Erythroblast (primary cell): ENCODE measurements around the gene CATSPER4.

Experiments used
- DNase-seq, 2 experiments: peaks; one replicate each; lab custom pipeline; 2025; lab: John Stamatoyannopoulos, UW
- GATA1 ChIP-seq: IDR thresholded peaks from 2 replicates; pipeline ENCODE4 v1.6.1; 2011; ENCODE audit warnings: low read depth, mild to moderate bottlenecking, control low read depth, low read length, moderate library complexity
- POLR2A ChIP-seq: IDR thresholded peaks from 2 replicates; pipeline ENCODE4 v1.6.1; 2011; ENCODE audit warnings: mild to moderate bottlenecking, low read length

Gene CATSPER4

DNA sequence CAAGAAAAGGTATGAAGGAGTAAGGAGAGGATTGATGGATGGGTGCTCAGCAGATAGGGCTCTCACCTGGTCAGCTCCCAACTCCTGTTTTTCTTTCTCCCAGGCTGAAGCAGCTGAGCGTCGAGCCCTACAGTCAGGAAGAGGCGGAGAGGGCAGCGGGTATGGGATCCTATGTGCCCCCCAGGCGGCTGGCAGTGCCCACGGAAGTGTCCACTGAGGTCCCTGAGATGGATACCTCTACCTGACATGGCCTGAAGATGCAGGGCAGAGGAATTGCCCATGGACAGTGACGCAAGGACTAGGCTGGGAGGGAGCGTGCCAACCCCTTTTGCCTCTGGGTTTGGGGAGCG is 20.0 kb upstream of the CATSPER4 start:
- TF ChIP-seq POLR2A (no peak), GATA1 (no peak)
- no peak for DNase-seq

DNA sequence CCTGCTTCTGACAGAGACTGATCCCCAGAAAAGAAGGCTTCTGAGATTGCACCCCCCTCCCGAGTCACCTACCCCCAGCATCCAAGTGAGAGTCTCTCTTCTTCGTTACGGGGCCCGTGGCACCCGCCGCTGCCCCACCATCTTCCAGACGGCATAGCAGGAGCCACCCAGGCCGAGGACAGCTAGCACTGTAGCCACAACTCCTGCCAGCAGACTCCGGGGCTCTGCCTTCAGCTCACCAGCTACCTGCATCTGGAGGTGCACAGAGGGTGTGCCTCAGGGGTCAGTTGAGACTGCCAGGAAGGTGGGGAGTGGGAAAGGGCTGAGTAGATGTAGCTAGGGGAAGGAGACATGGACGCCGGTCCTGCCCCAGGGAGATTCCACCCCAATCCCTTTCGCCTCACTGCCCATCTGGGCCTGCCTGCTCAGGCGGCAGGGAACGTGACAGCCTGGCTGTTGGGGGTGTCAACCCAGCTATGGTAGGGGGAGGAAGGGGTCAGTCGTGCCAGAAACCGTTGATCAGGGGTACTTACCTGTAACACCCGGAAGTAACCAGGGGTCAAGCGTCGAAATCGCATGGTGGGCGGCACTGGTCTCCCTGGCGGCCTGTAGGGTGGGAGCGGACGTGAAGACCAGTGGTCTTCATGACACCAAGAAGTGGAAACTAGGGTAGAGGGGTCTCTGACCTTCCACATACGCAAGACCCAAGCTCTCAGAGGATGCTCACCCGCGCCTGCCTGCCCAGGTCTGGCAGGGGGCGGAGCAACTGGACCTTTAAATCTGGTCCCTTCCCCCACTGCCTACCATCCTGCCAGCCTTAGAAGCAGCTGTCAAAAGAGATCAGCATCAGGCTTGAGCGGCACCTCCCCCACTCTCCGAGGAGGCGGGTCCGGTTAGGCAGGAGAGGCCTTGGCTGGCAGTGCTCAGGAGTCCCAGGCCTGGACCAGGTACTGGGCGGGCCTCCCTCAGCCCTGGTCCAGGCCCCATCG is 19.0 kb upstream of the CATSPER4 start, which contains the start of gene ZNF593OS:
Gene ZNF593OS (minus strand): TSS at position 749 of the 989 bp plus-strand sequence. CDS start 171 bp downstream, at position 578.
- TF ChIP-seq GATA1 (no peak), POLR2A (no peak)
- DNase-seq: no peak

DNA sequence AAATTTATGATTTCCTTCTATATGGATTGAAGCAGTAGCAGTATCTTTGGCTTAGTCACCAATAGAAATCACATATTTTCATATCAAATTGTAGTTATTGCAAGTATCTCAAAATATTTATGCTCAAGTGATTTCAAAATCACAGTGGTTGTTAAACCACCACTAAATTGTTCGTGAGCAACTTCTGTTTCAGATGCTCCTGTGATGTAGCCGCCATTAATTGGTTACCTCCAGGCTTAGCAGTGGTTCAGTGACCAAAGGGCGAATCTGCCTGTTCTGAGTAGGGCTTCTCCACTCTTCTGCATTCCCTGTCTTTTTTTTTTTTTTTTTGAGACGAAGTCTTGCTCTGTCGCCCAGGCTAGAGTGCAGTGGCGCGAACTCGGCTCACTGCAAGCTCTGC is 15.1 kb upstream of the CATSPER4 start:
- no peak for TF ChIP-seq POLR2A
- no peak for TF ChIP-seq GATA1
- no peak for DNase-seq

DNA sequence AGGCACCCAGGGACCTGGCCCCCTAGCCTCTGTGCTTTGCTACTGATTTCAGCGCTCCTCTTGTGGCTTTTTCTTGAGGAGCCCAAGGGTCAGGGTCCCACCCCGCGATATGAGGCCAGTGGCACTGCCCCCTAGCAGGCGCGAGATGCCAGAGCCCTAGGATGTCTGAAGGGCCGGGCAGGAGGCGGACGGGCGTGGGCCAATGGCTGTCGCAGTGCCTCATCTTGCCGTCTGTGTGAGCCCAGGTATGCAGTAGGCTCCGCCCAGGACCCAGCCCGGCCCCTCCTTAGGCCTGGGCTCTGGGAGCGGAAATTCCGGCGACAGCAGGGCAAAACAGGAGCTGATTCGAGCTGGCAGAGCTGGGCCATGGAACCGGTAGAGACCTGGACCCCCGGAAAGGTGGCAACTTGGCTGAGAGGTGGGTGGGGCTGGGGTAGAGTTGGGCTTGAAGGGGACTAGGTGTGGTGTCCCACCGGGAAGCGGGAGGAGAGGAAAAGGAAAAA is 13.2 kb upstream of the CATSPER4 start, which contains the start of gene CNKSR1:
Gene CNKSR1 (plus strand): TSS at position 310 of the 503 bp plus-strand sequence. CDS start 57 bp downstream, at position 367.
- no peak for TF ChIP-seq POLR2A
- no peak for TF ChIP-seq GATA1
- no peak for DNase-seq

DNA sequence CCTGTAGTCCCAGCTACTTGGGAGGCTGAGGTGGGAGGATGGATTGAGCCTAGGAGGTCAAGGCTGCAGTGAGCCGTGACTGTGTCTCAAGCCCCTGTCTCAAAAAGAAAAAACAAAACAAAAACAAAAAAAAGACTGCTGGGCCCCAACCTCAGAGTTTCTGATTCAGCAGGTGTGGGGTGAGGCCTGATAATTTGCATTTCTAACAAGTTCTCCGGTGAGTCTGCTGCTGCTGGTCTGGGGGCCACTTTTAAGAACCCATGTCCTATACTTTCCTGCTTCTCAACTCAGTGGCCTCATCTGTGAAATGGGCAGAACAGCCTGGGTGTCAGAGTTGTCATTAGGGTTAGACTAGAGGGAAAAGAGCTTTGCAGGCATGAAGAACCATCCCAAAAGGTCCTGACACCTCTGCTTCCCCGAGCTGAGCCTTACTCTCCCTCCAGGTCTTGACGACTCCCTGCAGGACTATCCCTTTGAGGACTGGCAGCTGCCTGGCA is 10.3 kb upstream of the CATSPER4 start:
- DNase-seq: no peak
- no peak for TF ChIP-seq GATA1
- no peak for TF ChIP-seq POLR2A

DNA sequence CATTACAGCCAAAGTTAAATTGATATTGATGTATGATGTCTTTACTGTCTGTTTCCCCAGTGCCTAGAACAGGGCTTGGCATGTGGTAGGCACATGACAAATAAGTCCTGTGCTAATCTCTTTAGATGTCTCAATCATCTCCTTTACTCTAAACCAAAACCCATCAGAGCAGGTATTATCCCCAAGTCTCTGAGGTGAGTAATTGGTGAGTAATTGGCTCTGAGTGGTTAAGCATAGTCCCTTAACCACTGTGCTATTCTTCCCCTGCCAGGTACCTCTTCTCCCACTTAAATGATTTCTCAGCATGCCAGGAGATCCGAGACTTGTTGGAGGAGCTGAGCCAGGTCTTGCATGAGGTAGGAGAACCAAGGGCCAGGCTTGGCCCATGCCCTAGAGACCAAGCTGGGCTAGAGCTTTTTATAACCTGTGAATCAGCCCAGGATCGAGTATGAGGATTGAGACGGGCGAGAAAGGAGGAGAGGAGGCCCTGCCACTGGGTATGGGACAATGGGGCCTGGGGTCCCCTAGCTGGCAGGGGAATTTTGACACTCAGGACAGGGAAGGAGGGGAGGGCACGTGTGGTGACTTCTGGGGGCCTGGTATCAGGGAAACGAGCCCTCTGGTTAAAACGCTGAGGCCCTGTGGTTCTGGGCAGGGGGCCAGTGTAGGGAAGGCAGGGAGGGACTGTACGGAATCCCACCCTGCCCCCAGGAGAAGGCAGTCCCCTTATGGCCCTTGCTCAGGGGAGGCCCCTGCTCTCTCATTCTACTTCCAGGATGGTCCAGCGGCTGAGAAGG is 8.6 kb upstream of the CATSPER4 start:
- TF ChIP-seq POLR2A: no peak
- no peak for TF ChIP-seq GATA1
- DNase-seq: no peak

DNA sequence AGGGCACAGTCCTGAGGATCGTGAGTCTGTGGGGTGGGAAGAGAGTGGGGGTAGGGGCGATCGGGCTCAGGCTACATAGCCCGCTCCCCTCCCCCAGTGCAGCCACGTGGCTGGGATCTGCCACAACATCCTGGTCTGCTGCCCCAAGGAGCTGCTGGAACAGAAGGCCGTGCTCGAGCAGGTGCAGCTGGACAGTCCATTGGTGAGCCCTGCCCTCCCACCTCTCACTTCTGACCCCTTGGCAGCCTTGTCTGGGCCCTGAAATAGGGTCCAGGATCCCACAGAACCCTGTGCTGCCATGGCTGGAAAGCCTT is 8.1 kb upstream of the CATSPER4 start:
- TF ChIP-seq POLR2A (no peak), GATA1 (no peak)
- DNase-seq: no peak

DNA sequence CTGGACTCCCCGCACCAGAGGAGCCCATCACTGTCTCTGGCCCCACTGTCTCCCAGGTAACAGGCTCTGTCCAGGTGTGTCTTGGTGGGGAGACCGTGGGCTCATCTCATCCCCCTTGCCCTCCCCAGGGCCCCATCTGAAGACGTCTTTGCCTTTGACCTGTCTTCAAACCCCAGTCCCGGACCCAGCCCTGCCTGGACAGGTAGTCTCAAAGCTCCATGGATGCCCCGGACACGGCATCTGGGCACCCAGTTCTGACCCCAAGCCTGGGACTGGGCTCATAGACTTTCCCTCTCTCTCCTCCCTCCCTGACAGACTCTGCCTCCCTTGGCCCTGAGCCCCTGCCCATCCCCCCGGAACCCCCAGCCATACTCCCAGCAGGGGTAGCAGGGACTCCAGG is 6.3 kb upstream of the CATSPER4 start:
- no peak for DNase-seq
- TF ChIP-seq POLR2A (no peak), GATA1 (no peak)

DNA sequence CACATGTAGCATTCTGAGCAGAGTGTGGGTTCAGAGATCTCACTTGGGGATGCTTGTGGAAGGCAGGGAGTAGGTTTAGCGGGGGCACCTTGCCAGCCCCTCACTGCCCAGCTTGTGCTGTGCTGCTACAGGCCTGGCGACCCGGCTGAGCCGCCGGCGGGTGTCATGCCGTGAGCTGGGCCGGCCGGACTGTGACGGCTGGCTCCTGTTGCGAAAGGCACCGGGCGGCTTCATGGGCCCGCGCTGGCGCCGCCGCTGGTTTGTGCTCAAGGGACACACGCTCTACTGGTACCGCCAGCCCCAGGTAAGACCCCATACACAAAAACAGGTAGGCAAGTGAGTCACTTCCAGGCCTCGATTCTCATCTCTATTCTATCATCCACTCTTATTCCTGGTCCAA is 5.5 kb upstream of the CATSPER4 start:
- no peak for TF ChIP-seq POLR2A
- TF ChIP-seq GATA1: no peak
- no peak for DNase-seq

DNA sequence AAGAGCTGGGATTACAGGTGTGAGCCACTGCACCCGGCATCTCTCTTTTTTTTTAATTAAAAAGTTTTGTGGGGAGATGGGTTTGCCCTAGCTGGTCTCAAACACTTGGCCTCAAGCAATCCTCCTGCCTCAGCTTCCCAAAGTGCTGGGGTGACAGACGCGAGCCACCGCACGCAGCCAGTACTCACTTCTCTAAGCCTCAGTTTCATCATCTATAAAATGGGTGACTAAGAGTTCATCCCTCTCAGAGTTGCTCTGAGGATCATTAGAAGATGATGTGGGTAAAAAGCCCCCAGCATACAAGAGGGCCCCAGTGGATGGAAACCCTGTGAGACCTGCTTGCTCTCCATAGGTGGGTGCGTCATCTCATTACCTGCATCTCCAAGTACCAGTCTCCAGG is 2.5 kb upstream of the CATSPER4 start:
- no peak for DNase-seq
- no peak for TF ChIP-seq POLR2A
- TF ChIP-seq GATA1: no peak

DNA sequence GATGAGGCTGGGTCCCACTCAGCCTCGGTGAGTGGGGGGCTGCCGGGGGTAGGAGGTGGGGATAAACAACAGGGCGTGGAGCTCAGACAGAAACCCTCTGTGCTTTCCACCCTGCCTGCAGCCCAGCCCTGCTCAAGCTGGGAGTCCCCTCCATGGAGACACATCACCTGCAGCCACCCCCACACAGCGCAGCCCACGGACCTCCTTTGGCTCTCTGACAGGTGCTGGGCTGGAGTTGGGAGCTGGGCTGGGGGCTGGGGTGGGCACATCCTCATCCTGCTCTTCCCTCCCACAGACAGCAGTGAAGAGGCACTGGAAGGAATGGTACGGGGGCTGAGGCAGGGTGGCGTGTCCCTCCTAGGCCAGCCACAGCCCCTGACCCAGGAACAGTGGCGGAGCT is 1.9 kb upstream of the CATSPER4 start:
- TF ChIP-seq GATA1 (no peak), POLR2A (no peak)
- no peak for DNase-seq

DNA sequence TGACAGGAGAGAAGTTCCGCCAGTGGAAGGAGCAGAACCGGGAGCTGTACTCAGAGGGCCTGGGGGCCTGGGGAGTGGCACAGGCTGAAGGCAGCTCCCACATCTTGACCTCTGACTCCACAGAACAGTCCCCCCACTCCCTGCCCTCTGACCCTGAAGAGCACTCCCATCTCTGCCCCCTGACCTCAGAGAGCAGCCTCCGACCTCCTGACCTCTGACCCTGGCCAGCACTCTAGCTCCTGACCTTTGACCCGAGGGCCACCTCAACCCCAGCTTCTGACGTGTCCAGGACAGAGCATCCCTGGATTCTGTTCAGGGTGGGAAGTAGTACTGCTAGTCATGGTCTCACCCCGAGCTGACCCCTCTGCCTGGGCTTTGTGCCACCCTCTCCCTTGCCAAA is 1.1 kb upstream of the CATSPER4 start:
- DNase-seq: no peak
- no peak for TF ChIP-seq GATA1
- TF ChIP-seq POLR2A: no peak

DNA sequence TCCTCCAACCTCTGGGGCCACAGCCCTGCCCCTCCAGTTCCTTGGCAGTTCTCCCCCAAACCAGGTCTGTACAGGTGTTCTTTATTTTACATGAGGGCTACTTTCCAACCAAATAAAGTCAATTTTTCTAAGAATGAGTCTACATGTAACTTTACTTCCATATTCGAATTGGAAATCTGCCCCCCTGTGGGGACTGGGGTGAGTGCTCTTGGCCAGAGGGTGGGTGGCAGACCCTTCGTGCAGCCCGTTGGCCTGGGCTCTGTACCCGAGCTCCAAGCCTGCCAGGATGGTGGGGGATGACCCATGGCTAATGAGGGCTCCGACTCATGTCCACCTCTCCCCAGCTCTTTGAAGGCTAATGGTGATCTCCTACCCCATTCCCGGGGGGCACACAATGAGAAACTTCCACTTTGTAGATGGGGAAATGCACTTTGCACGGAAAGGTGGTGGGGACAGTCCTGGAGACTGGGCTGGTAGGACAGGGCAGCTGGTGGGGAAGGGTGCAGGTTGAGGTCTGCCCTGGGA is 589 bp upstream of the CATSPER4 start:
- DNase-seq: no peak
- TF ChIP-seq POLR2A (no peak), GATA1 (no peak)

DNA sequence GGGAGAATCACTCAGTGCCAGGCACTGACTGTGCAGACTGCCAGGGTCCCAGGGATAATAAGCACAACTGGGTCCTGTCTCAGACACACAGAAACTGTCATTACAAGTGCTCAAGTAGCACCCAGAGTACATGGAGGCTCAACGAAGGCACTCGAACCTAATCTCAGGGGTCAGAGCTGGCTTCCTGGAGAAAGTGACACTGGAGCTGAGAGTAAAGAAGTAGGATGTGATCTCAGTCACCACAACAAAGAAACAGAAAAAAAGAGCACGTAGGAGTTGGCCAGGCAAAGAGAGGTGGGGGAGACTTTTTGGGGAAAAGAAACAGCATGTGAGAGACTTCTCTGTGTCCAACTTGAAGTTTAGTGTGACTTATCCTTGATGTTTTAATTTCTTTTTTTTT is 1.3 kb downstream of the CATSPER4 start:
- TF ChIP-seq POLR2A (no peak), GATA1 (no peak)
- no peak for DNase-seq
